GM18868 (cell line): ENCODE measurements around the gene ANGPT4.

Source experiments
- ATAC-seq: cut with Tn5 transposase; IDR thresholded peaks from one replicate; pipeline ENCODE4 v1.9.1; 2021; ENCODE audit warnings: mild to moderate bottlenecking, moderate library complexity; ENCODE audit not compliant: unreplicated experiment

Gene ANGPT4

DNA sequence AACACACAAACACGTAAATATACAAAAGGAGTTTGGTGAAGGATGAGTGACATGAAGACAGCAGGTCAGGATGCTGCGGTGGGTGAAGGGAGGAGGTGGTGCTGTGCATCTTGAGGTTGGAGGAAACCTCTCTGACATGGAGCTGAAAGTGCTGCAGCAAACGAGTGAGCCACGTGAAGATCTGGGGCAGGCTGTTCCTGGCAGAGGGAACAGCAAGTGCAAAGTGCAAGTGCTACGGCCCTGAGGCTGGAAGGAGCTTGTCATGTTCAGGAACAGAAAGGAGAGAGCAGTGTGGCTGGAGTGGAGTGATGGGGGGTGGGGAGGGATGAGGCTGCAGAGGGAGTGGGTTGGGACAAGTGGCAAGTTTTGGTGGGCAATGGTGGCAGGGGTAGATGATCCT, 24.8 kb upstream of the ANGPT4 start:
- no peak for ATAC-seq

DNA sequence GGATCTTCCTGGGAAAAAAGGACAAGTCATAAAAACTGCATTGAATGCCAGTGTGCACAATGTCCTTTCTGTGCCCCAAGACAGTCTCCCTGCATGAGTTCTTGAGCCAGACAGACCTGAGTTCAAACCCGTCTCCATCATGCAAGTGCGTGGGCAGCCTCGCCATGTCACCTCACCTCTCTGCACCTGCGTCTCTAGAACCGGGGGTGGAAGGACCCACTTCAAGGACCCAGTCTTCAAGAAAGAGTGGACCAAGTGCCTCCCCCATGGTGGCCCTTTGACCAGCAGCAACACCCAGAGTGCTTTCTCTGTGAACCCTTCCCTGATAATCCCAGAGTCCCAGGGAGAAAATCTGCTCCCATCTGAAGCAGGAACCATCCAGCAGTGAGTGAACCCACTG, 23.5 kb upstream of the ANGPT4 start:
- ATAC-seq, result no peak

DNA sequence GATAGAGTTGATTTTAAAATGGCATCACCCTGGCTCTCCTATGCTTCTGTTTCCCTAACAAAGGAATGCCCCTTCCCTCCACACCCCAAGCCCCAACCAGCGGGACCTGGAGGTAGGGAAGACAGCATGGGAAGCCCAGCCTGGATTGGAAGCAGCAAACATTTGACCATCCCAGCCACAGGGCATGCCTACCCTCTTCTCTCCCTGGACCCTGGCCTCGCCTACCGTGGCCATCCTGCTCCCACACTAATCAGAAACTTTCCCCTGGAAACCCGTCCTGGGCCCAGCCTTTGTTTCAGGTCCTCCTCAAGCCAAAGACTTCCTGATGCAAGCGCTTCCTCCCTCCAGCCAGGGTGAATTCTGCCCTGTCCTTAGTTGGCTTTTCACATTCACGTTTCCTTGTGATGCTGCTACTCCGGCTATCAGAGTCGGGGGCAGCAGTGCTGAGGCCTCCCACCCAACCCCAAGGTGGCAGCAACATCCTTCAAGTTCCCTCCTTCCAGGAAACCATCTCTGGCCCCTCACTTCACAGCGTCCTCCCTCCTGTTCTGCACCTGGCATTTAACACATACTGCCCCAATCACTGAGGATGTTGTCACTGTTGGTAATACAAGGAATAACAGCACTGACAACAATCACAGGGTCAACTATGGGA, 18.2 kb upstream of the ANGPT4 start:
- no peak for ATAC-seq

DNA sequence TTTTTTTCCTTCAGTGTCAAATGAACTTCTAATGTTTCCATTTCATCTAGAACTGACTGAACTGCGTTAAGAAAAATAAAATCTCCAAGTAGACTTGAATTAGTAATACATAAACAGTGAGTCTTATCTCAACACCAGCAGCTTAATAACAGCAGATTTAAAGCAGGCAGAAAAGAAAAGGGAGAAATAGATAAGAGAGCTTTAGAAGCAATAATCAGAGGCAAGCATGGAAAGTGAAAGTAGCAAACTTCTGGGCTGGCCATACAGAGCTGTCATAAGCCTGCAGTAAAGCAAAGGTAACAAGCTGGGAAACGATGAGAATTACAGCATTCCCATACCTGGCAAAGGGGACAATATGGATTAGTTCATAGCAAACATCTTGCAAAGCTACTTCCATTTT, 16.9 kb upstream of the ANGPT4 start:
- ATAC-seq, result no peak

DNA sequence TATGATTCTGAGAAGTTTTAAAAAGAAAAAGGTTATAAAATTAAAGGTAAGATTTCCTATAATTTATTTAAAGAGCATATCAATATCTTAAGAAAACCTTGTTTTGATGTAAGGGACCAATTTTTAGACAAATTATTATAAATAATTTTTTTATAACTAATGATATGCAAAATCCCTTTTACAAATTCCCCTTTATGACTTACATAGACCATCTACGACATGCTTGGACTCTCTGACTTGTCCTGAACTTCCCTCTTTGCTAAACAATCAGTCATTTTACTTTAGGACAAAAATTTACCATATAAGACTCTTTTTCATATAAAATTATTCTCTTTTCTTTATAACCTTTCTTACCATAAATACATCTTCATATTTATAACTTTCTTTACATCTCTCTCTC, 15.3 kb upstream of the ANGPT4 start:
- no peak for ATAC-seq

DNA sequence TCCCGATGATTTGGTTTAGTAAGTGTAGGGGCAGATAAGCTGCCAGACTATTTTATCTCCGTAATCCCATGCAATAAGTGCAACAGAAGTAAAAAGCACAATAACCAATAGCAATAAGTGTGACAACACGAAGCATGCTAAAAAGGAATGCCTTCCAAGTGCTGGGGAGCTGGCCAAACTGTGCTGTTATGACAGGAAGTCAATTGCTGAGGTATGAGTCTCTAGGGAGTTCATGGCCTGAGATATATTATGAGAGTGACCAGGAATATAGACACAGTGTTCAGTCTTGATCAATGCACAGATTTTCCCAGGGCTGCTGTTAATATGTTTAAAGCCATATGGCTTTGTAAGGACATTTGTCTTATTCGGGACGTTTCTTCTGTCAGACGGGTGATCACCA, 10.5 kb upstream of the ANGPT4 start:
- ATAC-seq, result no peak

DNA sequence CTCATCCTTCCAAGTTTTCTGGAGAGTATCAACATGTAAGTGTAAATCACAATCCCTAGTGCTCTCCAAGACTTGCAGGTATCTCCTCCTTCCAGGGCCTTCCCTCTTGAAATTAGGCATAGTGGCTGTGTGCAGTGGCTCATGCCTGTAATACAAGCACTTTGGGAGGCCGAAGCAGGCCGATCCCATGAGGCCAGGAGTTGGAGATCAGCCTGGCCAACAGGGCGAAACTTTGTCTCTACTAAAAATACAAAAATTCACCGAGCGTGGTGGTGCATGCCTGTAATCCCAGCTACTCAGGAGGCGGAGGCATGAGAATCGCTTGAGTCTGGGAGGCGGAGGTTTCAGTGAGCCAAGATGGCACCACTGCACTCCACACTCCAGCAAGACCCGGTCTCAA, 9.4 kb upstream of the ANGPT4 start:
- ATAC-seq, result no peak

DNA sequence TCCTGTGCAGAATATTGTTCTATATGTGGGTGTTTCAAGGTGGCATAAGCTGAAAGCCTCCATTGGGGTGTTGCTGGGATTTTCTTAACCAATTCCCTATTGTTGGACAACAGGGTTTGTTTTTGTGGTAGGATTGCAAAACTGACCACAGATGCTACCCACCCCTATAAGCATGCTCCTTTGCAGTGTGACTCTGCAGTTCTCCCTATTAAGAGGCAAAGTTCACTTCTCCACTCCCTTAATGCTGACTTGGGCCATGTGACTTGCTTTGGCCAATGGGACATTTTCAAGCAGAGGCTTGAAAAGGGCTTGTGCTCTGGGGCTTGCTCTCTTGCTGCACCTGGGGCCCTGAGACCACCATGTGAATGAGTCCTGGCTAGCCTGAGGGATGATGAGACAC, 8.5 kb upstream of the ANGPT4 start:
- ATAC-seq, result no peak

DNA sequence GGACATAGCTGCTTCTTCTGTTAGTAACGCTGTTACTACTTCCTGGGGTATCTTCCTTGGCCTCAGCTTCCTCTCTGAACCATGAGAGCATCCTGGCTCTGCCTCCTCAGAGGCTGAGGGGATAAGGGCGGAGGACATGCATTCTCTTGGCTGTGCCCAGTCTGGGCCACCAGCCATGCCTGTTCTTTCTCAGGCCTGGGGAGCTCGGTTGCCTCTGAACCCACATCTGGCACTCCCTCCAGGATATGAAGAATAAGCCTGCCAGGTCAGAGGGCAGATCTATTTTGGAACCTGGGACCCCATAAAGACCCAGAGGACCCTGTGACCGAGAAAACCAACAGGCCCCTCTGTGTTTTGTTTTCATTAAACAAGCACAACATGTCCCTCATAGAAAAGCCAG, 6.6 kb upstream of the ANGPT4 start:
- no peak for ATAC-seq

DNA sequence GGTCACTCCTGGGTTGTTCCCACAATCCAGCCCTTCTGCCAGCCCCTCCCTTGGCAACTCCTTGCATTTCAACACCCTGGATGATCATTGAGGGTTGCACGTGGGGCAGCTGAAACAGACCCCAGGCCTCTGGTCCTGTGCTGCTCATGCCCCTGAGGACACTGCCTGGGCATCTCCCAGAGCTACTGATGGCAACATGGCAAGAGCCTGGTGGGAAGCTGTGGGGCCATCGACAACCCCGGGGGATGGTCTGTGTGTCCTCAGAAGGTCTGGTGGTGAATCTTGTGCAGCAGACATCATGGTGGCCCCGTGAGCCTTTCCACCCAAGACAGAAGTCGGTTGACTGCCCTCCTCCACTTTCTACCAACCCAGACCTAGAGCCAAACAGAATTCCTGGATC, 4.9 kb upstream of the ANGPT4 start:
- no peak for ATAC-seq

DNA sequence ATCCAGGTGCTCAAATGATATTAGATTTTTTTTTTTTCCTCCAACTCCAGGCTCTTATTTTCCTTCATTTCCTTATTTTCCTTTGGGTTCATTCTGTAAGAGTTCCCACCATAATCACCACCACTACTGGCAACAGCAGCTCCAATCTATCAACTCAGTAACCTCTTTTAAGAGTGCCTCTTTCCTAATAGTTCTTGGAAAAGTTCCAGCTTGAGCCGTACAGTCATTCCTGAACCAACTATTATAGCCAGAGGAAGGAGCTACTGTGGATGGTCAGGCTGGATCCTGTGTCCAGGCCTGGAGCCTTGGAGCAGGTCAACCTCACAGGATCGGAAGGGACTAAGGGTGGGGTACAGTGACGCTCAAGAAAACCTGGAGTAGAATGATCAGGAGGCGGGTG, 4.2 kb upstream of the ANGPT4 start:
- ATAC-seq, result no peak

DNA sequence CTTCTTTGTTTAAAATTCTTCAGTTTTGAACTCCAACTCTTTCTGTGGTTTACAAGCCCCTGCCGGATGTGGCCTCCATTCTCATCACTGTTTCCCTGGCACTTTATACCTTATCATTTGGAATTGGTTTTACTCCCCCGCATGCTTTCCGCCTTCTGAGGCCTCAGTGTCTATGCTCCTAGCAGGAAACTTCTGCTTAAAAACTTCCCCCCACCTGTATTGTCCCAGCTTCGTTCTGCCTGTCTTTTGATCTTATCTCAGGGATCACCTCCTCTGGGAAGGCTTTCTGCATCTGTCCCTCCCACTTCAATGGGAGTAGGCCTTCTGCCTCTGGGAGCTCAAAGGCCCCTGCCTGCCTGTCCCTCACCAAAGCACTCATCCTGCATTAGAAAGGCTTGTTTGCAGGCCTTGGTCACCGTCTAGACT, 3.4 kb upstream of the ANGPT4 start:
- no peak for ATAC-seq

DNA sequence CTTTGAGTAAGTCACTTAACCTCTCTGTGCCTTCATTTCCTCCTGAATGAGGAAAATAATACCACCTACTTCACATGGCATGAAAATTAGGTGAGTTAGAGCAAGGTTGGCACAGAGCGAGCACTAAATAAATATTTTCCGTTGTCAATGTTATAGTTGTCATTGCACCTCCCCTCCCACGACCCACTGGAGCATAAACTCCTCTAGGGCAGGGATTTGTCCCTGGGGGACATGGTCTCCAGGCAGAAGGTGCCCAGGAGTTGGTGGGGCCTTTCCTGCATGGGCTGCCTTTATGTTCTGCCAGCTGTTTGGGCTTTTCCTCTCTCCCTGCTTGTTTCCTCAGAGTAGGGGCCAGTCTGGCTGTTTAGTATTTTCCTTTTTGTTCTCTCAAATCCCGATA, 1.3 kb upstream of the ANGPT4 start:
- ATAC-seq, result no peak

DNA sequence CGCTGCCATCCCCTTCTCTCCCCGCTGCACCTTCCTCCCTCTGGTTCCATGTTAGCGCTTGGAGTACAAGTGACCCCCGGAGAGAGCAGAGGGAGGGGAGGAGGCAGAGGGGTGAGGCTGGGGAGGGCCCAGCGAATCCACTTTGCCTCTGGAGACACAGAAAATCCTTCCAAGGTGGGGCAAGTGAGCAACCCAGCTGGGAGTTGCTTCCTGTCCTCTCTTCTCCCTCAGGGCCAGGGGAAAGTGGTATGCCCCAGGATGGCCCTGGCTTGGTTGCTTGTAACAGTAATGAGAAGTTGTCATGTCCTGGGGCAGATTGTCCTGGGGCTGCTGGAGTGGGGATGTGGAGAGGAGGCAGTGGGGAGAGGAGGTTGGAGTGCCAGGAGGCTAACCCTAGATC, 691 bp upstream of the ANGPT4 start:
- no peak for ATAC-seq

DNA sequence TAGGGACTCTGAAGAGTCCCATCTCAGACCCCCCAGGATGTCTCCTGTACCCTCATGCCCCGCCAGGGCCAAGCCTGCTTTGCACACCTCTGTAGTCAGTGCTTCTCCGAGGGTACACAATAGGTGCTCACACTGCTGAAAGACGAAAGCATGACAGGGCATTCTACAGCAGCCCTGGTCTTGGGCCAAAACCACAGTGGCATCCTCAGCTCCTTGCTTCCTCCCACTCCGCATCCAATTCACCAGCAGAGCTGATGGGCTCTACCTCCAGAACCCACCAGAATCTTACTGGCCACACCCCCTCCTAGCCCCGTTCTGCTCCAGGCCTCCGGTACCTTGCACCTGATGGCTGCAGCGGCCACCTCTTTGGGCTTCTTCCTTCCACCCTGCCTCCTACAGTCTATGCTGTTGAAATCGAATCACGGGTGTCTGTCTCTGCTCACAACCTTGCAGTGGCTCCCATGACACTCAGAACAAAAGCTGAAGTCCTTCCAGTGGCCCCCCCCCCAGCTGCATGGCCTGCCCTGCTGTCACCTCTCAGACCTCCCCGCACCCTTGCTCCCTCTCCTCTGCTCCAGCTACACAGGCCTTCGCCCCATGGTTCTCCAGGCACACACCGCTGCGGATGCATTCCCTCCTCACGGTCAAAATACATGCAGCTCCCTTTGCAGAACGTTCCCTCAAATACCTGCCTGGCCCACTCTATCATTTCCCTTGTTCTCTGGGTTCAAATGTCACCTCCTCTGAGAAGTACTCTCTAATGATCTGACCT, 1.2 kb downstream of the ANGPT4 start:
- ATAC-seq, result no peak

DNA sequence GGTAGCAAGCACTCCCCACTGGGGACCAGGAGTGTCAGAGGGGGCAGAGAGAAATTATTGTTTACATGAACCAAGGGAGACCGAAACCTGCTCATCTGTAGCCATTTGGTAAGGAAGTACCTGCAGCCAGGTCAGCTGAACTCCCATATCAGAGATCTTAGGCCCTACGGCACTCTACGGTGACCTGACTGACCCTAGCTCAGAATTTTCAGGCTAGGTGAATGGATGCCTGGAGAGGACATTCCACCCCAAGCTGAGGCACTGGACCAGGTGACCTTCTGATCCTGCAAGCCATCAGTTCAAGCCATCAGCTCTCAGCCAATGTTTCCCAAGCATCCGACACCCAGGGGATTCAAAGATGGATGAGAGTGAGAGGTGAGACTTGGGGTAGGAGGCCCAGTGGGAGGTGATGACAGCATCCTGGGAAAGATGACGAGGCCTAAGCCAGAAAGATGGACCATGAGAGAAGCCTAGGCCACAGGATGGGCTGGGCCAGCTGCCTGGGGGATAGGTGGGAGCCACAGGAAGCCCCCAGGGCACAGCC, 2.8 kb downstream of the ANGPT4 start:
- no peak for ATAC-seq

DNA sequence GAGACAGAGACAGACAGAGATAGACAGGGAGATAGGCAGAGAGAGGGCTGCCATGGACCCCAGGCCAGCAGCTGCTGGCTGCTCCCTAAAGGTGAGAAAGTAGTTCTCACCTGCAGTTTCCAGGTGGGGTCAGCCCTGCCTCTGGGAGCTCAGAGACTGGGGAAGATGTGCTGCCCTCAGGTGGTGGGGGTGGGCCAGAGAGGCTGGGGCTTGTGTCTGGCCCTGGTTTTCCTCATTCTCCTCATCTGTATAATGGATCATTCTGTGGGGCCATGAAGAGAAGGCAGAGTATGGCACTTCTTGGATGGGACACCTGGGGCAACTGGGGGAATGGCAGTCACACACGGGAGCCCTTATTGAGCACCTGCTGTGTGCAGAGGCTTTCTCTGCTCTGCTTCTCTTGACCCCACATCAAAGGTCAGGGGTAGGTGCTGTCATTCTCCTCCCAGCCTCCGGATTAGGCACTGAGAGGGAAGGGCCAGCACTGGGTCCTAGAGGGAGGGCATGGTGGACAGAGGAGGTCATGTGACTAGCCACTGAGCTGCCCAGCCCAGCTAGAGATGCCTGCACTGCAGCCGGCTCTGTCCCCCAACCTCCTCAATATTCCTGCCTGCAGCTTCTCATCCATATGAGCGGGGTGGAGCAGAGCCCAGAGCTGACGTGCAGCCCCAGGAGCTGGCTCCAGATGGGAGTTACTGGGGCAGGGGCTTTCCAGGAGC, 4.1 kb downstream of the ANGPT4 start:
- ATAC-seq, result no peak

DNA sequence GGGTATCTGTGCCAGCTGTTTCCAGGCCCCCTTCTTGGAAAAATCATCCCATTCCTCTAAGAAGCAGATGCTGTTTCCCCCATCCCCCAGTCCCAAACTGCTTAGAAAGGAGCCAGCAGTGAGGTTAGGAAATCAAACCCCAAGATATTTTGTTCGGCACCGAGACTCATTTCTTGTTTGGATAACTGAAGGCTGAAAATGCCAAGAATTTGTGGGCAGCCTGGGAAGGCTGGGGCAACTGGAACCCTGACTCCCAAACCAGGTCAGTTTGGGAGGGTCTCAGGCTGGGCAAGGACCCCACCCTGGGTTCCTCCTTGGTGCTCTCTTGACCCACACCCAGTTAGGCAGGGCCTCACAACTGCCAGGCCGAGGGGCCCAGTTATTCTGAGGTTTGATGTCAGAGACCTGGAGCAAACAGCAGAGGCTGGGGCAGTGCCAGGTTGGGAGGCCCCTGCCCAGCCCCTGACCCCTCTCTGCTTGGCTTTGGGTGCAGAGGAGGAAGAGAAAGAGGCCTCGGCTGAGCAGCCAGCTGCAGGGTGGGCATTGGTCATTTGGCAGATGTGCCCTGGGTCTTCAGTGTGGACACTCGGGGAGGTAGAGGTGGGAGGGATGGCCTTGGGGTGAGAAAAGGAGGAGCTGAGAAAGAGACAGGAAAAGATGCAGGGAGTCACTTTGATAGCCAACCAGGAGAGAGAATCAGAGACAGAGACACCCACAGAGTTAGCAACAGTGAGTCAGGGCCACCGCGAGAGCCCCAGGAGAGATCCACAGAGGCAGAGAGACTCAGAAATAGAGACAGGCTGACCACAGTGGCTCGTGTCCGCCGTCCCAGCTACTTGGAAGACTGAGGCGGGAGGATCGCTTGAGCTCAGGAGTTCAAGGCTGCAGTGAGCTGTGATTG, 5.0 kb downstream of the ANGPT4 start:
- no peak for ATAC-seq

DNA sequence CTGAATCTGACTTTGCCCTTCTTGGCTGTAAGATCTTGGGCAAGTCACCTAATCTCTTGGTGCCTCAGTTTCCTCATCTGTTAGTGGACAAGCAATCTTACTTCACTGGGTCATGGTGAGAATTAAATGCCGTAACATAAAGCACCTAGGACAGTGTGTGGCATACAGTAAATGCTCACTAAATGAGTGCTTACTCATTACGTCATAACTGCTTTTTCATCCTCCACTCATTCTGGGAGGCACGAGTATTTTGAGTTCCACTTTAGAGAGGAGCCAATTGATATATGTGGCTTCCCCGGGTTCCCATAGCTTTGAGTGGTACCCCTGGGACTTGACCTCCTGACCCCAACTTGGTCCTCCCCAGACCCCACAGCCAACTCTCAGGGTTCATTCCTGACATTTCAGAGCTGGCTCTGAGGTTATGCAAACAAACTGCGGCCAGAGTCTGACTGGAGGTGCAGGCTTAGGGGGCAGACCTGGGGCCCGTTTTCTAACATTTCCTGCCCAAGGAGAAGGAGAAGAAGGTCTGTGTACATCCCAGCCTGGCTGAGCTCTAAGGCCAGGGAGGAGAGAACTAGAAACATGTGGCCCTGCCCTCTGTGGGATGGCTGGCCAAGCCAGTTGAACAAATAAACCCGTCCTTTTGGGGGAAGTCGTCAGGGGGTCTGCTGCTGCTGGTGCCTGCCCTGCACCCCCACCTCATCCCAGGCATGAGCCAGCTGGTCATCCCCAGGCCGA, 5.8 kb downstream of the ANGPT4 start:
- ATAC-seq, result no peak

DNA sequence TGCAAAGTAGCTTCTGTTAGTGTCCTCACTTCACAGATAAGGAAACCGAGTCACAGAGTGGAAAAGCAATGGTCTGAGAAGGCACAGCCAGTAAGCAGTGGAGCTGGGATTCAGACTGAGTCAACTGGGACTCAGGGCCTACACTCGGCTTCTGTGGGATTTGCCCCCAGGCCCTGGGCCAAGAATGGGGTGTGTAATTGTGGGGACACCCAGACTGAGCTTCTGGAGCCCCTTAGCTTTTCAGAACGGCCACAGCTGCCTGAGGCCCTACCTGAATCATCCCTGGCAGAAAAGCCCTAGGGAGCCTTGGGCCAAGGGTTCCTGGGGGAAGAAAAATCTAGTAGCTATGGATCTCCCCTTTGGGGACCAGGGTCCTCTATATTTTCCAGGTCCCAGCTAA, 6.5 kb downstream of the ANGPT4 start:
- ATAC-seq, result no peak
